GM19023 (cell line): ENCODE results near the gene OR4E2.
"Not testable (repeated sequence)": the region's sequence is repeated elsewhere in the genome, so short reads cannot be mapped to it uniquely, and the experiment has no call there.

Source experiments
- ATAC-seq: cut with Tn5 transposase; IDR thresholded peaks from one replicate; pipeline ENCODE4 v1.9.1; 2021; ENCODE audit warnings: mild to moderate bottlenecking, moderate library complexity; ENCODE audit not compliant: unreplicated experiment

OR4E2 gene

DNA sequence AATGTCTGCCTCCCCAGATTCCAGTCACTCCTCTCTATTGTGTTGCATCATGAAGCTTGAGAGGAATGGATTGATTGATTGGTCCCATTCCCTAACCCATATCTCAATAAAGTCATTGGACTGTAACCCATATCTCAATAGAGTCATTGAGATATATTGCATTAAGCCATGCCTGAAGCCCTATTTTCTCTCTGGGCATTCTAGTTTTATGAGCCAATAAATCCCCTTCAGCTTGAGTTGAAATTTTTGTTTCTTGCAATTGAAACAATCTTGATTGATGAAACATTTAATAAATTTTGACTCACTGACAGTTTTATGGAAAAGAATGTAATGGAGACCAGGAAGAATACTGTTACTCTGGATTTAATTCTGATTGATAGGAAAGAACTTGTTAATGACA lies 40.8 kb downstream of the OR4E2 start:
- ATAC-seq, result no peak

DNA sequence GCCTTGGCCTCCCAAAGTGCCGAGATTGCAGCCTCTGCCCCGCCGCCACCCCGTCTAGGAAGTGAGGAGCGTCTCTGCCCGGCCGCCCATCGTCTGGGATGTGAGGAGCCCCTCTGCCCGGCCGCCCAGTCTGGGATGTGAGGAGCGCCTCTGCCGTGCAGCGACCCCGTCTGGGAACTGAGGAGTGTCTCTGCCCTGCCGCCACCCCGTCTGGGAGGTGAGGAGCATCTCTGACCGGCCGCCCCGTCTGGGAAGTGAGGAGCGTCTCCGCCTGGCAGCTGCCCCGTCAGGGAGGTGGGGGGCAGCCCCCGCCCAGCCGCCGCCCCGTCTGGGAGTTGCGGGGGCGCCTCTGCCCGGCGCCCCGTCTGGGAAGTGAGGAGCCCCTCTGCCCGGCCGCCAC lies 44.0 kb downstream of the OR4E2 start:
- ATAC-seq, result not testable (repeated sequence)

DNA sequence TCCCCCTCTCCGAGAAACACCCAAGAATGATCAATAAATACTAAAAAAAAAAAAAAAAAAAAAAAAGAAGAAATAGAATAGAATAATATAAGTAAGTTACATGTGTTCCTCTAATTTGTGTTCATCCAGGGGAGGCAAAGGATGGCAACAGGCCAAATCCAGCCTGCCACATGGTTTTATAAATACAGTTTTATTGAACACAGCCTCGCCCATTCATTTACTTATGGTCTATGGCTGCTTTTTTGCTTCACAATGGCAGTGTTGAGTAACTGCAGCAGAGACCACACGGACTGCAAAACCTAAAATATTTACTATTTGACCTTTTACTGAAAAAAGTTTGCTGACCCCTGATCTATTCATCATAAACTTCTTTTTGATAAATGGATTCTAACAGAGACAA lies 44.9 kb downstream of the OR4E2 start:
- not testable (repeated sequence) for ATAC-seq

DNA sequence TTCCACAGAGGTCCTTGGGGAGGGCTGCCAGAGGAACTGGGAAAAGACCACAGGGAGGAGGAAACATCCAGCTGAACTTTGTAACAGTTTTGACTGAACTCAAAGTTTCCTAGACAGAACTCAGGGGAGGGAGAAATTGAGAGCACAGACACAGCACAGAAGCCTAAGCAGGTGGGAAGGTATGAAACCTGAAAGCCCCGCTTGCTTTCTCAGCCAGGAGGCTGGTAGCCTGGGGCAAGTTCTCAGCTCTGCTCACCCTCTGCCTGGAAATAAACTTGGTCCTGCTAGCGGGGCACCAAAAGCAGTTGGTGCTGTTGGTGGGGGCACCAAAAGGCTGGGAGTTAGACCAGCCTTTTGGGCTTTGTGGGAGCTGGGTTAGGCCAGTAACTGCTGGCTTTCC lies 45.9 kb downstream of the OR4E2 start:
- ATAC-seq, result no peak

DNA sequence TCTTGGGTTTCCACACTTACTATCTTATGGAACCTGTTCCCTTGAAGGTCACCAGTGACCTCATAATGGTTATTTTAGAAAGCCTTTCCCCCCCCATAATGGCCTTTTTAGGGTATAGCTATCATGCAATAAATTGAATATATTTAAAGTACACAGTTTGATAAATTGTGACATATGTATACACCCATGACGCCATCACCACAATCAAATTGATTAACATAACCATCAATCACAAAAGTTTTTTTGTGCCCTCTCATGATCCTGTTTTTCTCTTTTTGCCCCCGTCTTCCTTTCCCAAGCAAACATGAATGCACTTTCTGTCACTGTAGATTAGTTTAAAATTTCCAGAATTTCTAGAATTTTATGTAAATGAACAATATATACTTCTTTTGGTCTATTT lies 48.7 kb downstream of the OR4E2 start:
- ATAC-seq, result no peak

DNA sequence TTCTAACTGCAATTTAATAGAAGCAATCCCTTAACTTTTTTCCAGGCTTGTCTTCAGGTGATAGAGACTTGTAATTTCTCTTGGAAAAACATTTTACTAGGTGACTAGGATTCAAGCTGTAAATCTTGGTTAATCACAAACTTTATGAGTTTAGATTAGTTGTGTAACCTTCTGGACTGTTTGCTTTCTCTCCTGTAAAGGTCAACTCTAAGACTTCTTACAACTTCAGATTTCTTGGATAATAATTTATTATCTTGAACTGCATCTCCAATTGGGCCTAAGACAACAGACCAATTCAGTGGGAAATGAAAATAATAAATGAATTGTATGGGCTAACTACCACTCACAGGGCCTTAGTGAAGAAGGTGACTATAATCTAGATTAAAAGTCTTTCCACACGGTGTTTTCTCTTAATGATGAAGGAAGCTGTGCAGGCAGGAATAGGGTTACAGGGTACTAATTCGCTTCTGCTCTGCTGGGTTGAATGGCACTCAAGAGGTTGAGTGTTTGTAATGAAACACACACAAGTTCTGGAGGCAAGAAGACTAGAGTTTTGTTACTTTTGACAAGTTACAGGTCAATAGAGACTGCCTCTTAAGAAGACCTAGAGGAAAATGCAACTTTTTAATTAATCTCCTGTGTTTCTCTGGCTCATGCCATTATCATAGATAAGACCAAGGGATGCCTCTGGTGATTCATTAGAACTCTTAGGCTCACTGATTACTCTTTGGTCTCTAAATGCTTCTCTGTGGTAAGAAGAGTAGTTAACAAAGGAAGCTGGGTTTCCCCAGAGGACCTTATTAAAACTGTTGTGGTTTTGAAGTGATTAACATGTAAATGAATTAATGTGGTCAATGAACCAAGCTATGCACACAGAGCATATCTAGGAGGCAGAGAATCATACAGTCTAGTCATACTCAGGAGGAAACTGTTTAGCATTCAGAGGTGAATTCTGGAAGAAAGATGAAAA lies 50.0 kb downstream of the OR4E2 start:
- no peak for ATAC-seq

DNA sequence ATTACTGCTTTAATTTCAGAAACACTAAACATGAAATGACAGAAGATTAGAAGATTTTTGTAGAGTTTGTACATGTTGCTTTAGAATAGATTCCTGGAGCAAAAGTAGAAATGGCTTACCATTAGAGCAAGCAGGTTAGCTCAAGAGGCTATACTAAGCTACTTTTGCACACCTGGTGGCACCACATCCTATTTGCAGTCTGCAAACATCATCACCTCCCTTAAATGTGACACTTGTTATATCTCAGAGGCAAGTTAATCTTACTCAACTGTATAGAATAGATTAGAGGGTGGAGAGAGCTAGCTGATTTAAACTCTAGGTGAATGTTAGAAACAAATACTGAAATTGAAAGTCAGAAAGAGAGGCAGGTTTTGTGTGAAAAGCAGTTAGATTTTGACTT lies 50.7 kb downstream of the OR4E2 start:
- ATAC-seq, result no peak

DNA sequence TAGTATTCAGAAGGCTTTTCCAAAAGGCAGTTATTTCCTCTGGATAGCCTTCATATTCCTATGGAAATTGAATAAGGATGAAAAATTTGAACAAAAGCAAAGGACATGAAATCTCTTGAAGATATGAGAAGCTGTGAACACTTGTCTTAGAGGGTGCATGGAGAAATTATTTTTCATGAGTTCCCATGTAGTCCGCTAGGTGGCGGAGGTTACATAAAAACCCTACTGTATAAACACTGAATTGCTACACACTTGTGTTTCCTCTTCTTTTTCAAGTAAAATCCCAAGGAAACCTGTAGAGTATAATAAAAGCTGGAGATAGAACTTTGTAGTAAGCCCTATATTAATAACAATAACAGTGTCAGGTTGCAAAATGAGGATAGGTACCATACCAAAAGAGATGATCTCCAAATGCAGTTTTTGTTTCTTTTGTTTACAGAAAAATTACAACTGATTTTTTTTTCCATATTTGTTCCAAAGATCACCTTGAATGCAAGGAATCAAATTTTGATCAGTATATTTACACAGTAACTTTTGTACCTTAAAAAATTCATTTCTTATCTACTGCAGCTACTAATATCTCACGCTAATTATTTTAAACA lies 57.8 kb downstream of the OR4E2 start:
- ATAC-seq, result no peak

DNA sequence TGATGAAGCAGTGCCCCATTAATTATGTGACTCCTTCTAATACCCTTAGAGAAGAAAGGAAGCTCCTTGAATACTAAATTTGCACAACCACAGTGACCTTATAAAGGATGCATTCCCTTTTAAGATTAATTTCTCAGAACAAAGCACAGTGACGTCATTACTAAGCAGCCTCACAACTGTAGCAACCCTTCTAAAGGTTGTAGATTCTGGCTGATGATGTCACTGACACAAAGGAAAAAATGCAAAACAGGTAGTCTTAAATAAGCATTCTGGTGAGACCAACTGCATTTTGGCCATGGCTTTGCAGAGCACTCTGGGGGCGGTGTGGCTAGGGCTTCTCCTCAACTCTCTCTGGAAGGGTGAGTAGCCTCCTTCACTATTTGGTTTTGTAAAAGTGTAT lies 58.4 kb downstream of the OR4E2 start:
- no peak for ATAC-seq

DNA sequence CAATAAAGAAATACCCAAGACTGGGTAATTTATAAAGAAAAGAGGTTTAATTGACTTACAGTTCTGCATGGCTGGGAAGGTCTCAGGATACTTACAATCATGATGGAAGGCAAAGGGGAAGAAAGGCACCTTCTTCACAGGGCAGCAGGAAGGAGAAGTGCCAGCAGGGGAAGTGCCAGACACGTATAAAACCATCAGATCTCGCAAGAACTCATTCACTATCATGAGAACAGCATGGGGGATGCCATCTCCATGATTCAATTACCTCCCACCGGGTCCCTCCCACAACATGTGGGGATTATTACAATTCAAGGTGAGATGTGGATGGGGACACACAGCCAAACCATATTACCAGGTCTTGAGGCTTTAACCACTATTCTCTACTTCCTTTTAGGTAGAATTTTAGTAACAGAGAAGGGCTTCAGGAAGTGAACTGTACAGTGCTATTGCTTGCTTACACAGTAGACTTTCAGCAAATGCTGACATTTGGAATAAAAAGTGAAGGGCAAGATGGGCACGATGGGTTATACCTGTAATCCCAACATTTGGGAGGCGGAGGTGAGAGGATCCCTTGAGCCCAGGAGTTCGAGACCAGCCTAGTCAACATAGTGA lies 60.8 kb downstream of the OR4E2 start:
- ATAC-seq, result no peak
